Kidney tubule cell (primary cell): Measurements from ENCODE around the gene PCSK1.
A peak's percentile ranks its signal among the peaks of the same experiment; 100 is the strongest.
"Not testable (repeated sequence)": the region's sequence is repeated elsewhere in the genome, so short reads cannot be mapped to it uniquely, and the experiment has no call there.

Source experiments
- DNase-seq: peaks from one replicate; pipeline ENCODE4 v3.0.0-alpha.2; 2018; ENCODE audit warnings: low spot score

PCSK1 gene

GRCh38 chr5:96426831-96427230 is 6.2 kb downstream of the PCSK1 start:
- DNase-seq: no peak

- DNase-seq: no peak
These were observed 7.6 kb downstream of the PCSK1 start for GRCh38 chr5:96425443-96425842.

- DNase-seq: no peak
These were observed 17.2 kb downstream of the PCSK1 start for GRCh38 chr5:96415897-96416296.

GRCh38 chr5:96412868-96413449 is 20.1 kb downstream of the PCSK1 start:
- DNase-seq: no peak

- no peak for DNase-seq
These were observed 23.0 kb downstream of the PCSK1 start for GRCh38 chr5:96410013-96410412.

- no peak for DNase-seq
These were observed 24.1 kb downstream of the PCSK1 start for GRCh38 chr5:96408841-96409538.

GRCh38 chr5:96408210-96408777 is 24.8 kb downstream of the PCSK1 start:
- DNase-seq: no peak

- DNase-seq: no peak
These were observed 25.6 kb downstream of the PCSK1 start for GRCh38 chr5:96407436-96407835.

- no peak for DNase-seq
These were observed 28.7 kb downstream of the PCSK1 start for GRCh38 chr5:96404191-96404867.

GRCh38 chr5:96402500-96402899 is 30.5 kb downstream of the PCSK1 start:
- DNase-seq: peak; percentile 12

- DNase-seq: no peak
These were observed 36.2 kb downstream of the PCSK1 start for GRCh38 chr5:96396878-96397277.

- not testable (repeated sequence) for DNase-seq
These were observed 37.8 kb downstream of the PCSK1 start for GRCh38 chr5:96395295-96395694.

GRCh38 chr5:96391921-96392320 is 41.1 kb downstream of the PCSK1 start:
- no peak for DNase-seq

- DNase-seq: no peak
These were observed 44.9 kb downstream of the PCSK1 start for GRCh38 chr5:96388176-96388575.

GRCh38 chr5:96387616-96388015 is 45.4 kb downstream of the PCSK1 start:
- no peak for DNase-seq

- no peak for DNase-seq
These were observed 47.5 kb downstream of the PCSK1 start for GRCh38 chr5:96385538-96385937.

GRCh38 chr5:96384353-96384752 is 48.7 kb downstream of the PCSK1 start:
- DNase-seq: peak; percentile 94

- peak; percentile 23 for DNase-seq
These were observed 51.5 kb downstream of the PCSK1 start for GRCh38 chr5:96381526-96381925.

GRCh38 chr5:96379896-96380295 is 53.2 kb downstream of the PCSK1 start:
- DNase-seq: no peak

- DNase-seq: no peak
These were observed 55.5 kb downstream of the PCSK1 start for GRCh38 chr5:96377597-96377996.

- DNase-seq: no peak
These were observed 55.9 kb downstream of the PCSK1 start for GRCh38 chr5:96377167-96377566.

GRCh38 chr5:96374653-96375052 is 58.4 kb downstream of the PCSK1 start:
- no peak for DNase-seq

GRCh38 chr5:96373381-96373733 is 59.7 kb downstream of the PCSK1 start:
- DNase-seq: no peak
